Peyer's patch (tissue), 4 donors: ENCODE data around the gene SGMS1.

Source experiments
- POLR2A ChIP-seq, 2 donors: fragments of 450-650 bp; IDR thresholded peaks; one replicate each; pipeline ENCODE4 v1.5.1; 2017; ENCODE audit warnings: antibody characterized with exemption in 2 of 2, mild to moderate bottlenecking in 2 of 2, moderate library complexity in 2 of 2
- TF ChIP-seq, protein P1 (sequence below), 6 experiments: fragments of 450-650 bp in 4 of 6; fragments of 200-600 bp in 2 of 6; sonication (generic) in 1 of 6; IDR thresholded peaks; one replicate each; pipeline ENCODE4 v1.5.1; 2017 to 2019; ENCODE audit warnings: antibody characterized with exemption in 6 of 6, mild to moderate bottlenecking in 3 of 6, moderate library complexity in 1 of 6

GRCh38 chr10:50392426-50392825 lies 231.3 kb downstream of the SGMS1 start:
- TF ChIP-seq, protein P1, sequence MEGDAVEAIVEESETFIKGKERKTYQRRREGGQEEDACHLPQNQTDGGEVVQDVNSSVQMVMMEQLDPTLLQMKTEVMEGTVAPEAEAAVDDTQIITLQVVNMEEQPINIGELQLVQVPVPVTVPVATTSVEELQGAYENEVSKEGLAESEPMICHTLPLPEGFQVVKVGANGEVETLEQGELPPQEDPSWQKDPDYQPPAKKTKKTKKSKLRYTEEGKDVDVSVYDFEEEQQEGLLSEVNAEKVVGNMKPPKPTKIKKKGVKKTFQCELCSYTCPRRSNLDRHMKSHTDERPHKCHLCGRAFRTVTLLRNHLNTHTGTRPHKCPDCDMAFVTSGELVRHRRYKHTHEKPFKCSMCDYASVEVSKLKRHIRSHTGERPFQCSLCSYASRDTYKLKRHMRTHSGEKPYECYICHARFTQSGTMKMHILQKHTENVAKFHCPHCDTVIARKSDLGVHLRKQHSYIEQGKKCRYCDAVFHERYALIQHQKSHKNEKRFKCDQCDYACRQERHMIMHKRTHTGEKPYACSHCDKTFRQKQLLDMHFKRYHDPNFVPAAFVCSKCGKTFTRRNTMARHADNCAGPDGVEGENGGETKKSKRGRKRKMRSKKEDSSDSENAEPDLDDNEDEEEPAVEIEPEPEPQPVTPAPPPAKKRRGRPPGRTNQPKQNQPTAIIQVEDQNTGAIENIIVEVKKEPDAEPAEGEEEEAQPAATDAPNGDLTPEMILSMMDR (IDR thresholded peaks at IDR 0.05): no peak
- no peak for TF ChIP-seq POLR2A (IDR thresholded peaks at IDR 0.05)
